ENCODE measurements around the gene POT1. TPM values are rescaled to one million over a fixed set of nuclear protein-coding genes. Genes with fewer than 3 reads are reported as not detected.

POT1 gene
- polyA plus RNA-seq, 3 donors = 47.9 to 59.1 (median 55.8) TPM

DNA sequence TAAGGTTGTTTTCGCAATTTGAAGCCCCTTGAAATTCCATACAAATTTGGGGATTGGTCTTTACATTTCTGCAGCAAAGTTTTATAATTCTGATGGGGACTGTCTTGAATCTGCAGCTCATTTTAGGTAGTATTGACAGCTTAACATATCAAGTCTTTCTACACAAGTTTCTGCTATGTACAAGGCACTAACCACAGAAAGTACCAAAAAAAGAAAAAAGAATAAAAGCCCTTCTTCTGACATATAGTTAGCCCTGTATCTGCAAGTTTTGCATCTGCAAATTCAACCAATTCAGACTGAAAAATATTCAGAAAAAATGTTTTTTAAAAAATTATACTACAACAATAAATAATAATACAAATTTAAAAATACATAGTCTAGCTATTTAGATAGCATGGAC, 15.3 kb downstream of the POT1 start:
- no peak for DNase-seq (ENCODE audit: low read depth in 3 of 3, low spot score in 2 of 3)

DNA sequence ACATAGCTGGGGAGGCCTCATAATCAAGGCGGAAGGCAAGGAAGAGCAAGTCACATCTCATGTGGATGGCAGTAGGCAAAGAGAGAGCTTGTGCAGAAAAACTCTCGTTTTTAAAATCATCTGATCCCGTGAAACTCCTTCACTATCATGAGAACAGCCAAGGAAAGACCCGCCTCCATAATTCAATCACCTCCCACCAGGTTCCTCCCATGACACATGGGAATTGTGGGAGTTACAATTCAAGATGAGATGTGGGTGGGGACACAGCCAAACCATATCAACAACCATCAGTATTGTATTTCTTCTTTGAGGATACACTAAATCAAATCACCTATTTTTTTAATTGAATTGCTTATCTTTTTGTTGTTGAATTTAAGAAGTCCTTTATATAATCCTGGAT, 16.7 kb downstream of the POT1 start:
- no peak for DNase-seq (ENCODE audit: low read depth in 3 of 3, low spot score in 2 of 3)

DNA sequence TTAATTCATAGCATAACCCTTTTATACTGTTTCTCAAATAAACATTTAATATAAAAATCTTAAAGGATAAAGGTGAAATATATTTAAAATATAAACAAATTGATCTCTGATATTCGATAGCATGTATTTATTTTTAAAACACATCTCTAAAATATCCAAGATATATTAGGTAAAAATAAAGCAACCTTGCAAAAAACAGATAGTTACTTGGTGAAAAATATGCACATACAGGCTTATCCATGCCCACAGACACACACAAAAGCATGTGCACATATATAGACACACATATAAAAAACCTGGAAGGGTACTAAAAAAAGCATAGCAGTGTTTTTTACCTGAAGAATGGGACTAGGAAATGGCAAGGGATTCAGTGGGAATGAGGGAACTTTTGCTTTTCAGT, 19.8 kb downstream of the POT1 start:
- no peak for DNase-seq (ENCODE audit: low read depth in 3 of 3, low spot score in 2 of 3)

DNA sequence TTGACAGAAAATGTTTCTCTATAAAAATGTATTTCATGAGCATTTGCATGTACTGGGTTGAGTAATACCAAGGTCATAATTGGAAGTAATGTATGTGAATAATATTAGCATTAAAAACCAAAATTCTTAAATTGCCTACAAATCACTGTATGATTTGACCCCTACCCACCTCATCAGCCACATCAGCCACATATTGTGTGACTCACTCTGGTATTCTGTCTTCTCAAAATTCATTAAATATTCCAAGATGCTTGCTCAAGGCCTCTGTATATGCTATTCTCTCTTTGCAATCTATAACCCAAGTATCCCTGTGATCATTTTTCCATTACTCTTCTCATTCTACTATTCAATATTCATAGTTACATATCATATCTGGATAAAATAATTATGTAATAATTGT, 21.4 kb downstream of the POT1 start:
- no peak for DNase-seq (ENCODE audit: low read depth in 3 of 3, low spot score in 2 of 3)

DNA sequence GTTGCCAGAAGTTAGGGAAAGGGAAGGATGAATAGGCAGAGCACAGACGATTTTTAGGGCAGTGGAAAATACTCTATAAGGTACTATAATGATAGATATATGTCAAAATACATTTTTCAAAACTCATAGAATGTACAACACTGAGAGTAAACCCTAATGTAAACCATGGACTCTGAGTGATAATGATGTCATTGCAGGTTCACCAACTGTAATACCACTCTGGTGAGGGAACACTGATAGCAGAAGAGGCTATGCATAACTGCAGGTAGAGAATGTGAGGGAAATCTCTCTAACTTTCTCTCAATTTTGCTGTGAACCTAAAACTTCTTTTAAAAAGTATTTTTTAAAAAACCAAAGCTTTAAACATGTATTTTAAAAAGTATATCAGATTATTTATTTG, 22.1 kb downstream of the POT1 start:
- no peak for DNase-seq (ENCODE audit: low read depth in 3 of 3, low spot score in 2 of 3)

DNA sequence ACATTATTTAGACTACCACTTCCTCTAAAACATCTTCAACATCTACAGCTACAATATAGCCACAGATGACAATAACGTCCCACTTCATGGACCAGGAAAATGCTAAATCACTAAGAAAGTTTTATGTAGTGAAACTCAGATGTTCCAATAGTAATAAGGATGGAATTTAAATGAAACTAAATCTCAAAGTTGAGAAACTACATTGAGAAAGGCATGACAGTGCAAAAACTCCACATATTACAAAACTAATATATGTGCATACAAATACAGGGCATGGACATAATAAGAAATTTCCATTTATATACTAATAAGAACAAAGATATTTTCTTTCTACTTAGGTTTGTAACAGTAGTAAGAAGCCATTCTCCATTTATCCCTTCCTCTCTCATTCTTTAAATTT, 31.1 kb downstream of the POT1 start:
- no peak for DNase-seq (ENCODE audit: low read depth in 3 of 3, low spot score in 2 of 3)

DNA sequence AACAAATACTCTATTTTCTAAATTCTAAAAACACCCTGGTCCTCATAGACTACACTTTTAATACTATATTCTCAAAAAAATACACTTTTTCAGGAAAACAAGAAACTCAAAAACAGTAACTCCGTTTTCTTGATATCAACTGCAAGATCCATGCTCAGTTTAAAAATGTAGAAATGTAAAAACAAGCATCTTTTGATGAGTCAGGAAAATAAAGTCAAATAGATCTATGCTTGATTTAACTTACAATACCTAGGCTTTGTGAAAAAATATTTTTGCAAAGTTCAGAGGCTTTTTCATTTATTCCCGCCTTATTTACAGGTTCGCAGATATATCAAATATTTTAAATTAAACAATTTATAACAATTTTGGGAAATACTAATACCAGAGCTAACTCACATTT, 33.6 kb downstream of the POT1 start:
- no peak for DNase-seq (ENCODE audit: low read depth in 3 of 3, low spot score in 2 of 3)

DNA sequence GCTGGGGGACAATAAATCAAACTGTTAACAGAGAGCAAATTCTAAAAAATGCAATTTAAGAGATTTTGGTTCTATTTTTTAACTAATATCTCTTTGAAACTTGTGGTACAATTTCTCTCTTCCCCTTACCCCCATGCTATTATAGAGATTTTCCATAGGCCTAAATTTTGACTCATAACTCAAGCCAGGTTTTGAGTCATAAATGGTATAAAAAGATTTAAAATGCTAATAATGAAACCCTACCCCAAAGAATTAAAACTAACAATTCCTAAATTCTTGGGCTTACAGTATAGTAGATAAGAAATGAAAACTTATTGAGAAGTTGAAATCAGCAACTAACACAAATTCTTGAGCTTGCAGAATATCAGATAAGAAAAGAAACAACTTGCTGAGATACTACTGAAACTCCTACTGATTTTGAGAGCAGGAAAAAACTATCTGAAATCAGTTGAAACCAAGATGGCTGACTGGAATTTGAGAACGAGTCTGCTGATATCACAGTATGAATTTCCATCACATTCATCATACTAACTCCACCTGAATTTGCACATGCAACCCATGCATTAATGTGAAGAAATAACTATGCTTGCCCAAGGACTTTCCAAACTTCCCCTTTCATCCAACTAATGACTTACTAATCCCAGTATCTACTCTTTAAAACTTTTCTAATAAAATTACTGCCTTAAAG, 36.3 kb downstream of the POT1 start:
- DNase-seq (ENCODE audit: low read depth in 3 of 3, low spot score in 2 of 3) = no peak

DNA sequence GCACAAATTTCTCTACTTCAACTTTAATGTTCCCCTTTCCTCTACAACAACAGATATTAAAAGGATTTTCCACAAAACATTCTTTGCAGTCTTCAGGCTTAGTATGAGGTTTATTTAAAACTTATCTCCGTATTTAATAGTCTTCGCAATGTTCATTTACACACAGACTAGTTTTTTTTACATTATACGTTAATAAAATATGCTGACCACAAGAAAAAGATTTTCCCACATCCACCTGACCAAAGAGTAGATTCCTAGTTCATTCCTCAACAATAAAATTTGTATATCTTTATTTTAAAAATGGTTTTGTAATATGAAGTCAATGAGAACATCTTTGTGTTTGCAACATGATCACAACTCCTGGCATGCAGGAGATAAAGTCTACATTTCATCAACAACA, 42.4 kb downstream of the POT1 start:
- DNase-seq (ENCODE audit: low read depth in 3 of 3, low spot score in 2 of 3) = no peak

DNA sequence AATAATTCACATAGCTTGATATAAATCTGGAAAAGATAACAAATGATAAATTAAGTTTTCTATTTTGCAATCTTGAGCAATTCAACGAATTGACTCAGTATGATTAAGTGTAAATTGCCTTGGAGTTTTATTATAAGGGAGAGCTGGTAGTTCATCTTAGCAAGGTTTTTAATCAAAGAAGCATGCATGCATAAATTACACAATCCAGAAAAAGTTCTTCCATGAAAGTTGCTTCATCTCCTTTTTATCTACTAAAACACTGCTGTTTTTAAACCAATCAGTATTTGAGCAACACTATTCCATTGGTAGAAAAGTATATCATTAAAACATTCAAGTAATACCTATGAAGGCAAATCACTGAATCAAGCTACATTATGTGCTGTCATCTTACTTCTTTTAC, 47.6 kb downstream of the POT1 start:
- DNase-seq (ENCODE audit: low read depth in 3 of 3, low spot score in 2 of 3) = no peak

DNA sequence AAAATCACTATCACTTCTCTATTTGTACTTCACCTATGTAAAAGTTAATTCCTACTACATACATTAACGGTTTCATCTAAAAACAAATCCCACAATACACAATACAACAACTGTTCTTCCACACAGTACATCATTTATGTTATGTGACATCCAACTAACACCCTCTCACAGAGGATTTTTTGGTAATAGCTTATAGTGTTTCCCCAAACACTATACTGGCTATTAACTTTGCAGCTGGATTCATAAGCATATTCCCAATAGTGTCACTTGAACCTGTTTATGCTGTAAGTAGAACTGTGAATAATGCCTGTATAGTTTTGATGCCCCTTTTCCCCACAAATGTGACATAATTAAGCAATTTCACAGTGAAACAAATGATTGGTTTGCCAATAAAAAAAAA, 49.9 kb downstream of the POT1 start:
- no peak for DNase-seq (ENCODE audit: low read depth in 3 of 3, low spot score in 2 of 3)

DNA sequence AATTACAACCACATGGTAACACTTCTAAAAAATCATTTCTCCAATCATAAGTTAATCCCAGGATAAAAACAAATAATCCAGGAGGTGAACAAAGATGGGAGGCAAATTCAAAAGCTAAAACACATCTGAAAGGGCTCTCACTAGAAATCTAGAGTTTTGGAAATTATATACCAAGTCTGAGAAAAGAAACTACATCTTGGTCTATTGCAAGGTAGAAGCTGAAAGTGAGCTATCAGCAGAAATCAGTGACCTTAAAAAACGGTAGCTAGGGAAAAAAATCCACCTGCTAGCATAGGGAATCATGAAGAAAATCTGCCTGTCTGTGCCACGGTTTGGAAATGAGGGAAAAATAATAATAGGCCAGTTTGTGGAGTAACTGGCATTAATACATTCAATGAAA, 50.5 kb downstream of the POT1 start:
- no peak for DNase-seq (ENCODE audit: low read depth in 3 of 3, low spot score in 2 of 3)

DNA sequence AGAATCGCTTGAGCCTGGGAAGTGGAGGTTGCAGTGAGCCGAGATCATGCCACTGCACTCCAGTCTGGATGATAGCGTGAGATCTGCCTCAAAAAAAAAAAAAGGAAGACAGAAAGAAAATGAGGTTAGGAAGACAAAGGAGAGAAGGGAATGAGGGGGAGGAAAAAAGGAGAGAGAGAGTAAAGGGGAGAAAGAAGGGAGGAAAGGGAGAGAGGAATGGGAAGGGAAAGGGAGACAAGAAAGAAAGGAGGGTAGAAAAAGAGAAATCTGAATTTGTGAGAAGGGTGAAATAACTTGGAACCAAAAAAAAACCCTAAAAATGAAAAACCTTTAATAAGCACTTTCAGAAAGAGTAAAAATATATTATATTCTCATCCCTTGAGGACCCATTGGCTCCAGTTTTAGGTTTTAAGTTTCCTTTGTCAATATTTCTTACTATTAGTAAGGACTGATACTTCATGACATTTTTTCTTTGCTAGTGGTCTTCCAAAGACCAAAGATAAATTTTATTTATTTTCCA, 54.9 kb downstream of the POT1 start:
- no peak for DNase-seq (ENCODE audit: low read depth in 3 of 3, low spot score in 2 of 3)

DNA sequence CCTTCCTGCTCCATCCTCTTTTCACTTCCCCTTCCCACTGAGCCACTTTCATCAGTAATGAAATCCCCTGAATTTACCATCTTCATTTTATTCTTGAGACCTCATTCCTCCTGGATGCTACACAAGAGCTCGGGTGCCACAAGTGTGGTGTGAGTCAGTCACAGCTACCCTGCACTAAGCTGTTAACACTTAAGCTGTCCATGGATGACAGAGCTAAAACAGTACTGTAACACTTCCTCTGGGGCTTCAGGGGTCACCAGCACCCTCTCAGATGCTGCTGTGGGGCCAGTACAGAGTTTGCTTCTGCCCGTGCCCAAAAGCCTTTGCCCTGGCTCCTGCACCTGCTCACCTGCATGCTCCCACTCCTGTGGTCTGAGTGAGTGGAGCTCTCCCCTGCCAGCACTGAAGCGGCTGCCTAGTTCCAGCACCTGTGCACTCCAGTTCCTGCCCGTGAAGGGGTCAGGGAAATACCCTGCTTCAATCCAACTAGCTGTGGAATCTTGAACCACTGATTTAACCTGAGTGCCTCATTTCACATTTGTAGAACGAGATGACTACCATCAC, 71.9 kb downstream of the POT1 start:
- DNase-seq (ENCODE audit: low read depth in 3 of 3, low spot score in 2 of 3) = no peak

DNA sequence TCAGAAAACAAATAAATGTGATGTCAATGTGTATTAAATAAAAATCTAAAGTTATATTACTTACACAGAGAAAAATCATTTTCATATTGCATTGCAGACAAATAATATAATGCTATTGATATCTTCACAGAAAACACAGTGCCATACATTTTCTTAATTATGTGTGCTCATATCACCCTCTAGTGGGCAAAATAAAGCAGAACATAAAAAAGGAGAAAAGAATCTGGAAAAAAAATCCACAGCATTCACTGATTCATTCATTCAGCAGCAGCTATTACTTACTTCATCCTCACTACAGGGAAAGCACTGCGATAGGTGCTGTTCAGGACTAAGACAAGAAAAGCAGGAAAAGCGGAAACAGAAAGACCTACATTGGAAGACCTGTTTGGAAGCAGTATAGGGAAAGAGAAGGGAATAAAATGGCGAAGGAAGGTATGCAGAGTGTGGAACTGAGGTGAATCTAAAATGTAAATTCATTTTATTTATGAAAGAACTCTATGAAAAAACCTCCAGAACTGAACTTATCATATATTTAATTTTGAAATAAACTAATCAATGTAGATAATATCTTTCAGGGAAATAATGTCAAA, 73.2 kb downstream of the POT1 start:
- no peak for DNase-seq (ENCODE audit: low read depth in 3 of 3, low spot score in 2 of 3)

DNA sequence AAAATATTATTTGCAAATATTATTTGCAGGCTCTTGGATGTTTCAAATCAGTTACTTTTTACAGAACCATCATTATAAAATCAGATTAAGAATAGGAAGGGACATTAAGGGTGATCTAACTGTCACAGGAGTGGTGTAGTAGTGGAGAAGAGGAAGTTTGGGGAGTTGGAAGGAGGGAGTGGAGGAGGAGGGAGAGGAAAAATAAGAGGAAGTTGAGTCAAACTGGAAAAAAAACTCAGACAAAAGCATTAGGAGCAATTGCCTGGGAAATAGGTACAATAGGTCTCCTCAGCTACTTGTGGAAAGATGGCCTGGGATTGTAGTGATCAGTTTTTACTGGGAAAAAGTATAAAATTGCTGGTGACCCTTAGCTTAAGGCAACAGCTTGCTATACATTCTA, 86.3 kb downstream of the POT1 start:
- no peak for DNase-seq (ENCODE audit: low read depth in 3 of 3, low spot score in 2 of 3)

DNA sequence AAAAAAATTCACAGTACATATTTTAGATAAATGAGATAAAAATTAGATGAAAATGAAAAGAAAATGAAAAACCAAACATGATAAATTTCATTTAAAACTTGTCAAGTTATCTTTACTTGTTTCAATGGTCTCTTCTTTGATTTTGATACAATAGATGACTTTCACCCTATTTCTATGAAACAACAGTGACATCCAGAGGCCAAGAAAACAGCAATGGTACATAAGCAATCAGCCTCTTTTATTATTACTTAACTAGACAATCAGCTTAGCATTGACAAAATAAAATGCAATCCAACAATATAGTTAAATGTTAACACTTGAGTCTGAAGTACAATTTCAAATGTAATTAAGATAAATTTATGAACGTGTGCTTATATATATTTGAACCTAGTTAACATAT, 89.2 kb downstream of the POT1 start:
- DNase-seq (ENCODE audit: low read depth in 3 of 3, low spot score in 2 of 3) = no peak

DNA sequence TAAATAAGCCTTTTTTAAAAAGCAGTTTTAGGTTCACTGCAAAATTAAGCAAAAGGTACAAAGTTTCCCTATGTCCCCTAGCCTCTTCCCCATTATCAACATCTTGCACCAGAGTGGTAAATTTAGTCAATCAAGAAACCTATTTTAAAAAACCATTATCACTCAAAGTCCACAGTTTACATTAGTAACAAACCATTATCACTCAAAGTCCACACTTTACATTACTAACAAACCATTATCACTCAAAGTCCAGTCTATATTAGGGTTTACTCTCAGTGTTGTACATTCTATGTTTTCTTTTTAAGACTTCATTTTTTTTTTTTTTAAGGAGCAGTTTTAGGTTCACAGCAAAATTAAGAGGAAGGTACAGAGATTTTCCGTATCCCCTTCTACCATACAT, 89.9 kb downstream of the POT1 start:
- no peak for DNase-seq (ENCODE audit: low read depth in 3 of 3, low spot score in 2 of 3)

DNA sequence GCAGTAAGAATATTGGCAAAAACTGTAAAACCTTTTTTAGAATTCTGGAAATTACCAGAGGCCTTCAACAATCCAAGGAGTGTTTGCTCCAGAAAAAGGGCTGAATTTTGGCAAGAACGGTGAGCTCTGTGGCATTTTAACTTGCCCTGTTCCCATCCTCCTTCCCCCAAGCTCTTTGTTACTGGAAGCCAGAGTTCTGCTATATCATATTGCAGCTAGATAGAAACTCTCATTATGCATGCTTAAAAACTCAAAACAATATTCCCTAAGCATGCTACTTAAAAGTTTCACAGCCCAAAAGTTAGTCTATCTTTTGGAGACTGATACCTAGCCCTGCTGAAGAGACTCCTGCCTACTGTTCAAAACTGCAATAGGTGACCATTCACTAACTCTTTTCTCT, 93.5 kb downstream of the POT1 start:
- DNase-seq (ENCODE audit: low read depth in 3 of 3, low spot score in 2 of 3) = no peak

DNA sequence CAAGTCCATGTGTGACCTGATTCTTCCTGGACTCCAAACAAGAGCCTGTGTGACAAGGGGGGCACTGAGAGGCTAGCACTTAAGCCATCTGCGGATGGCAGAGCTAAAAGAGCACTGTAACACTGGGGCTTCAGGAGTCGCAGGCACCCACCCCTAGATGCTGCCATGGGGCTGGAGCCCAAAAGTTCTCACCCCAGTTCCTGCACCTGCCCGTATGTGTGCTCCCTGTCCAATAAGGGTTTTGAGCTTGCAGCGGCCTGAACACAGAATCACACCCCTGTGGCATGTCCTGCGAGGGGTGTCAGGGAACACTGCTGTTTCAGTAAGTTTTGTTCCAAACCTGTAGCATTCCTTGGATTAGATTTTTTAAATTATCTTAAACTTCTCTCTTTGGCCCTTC, 110.8 kb downstream of the POT1 start:
- no peak for DNase-seq (ENCODE audit: low read depth in 3 of 3, low spot score in 2 of 3)

DNA sequence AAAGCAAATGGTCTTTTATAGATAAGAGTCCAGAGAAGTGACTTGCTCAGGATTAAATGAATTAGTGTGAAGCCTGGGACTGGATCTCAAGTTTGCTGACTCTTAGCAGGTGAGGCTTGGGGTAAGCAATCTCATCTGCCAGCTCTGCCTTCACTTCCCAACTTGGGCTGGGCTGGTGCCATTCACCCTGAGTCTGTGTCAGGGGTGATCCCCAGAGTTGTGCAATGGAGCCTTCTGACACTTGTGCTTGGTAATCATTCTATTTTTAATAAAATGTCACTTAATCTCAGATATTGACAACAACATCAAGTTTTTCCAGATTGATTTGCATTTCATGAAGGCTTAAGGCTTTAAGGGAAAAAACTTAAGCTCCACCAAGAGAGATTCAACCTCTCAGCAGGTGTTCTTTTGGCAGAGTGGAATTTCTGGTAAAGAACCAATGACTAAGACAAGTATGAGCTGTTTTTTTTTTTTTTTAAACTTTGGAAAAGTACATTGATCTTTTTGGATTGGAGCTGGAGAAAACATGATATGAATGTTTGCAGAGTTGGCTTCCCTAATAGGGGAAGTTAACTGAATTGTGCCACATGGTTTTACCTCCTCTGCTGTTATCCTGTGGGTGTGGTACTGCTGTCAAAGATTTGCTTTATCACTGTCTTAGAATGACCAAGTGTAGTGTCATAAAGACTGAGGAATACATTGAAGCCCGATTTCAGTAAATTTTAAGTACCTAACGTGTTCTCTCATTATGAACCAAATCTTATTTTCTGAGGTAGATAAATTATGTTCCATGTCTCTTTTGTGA, 115.4 kb downstream of the POT1 start:
- DNase-seq (ENCODE audit: low read depth in 3 of 3, low spot score in 2 of 3) = no peak

DNA sequence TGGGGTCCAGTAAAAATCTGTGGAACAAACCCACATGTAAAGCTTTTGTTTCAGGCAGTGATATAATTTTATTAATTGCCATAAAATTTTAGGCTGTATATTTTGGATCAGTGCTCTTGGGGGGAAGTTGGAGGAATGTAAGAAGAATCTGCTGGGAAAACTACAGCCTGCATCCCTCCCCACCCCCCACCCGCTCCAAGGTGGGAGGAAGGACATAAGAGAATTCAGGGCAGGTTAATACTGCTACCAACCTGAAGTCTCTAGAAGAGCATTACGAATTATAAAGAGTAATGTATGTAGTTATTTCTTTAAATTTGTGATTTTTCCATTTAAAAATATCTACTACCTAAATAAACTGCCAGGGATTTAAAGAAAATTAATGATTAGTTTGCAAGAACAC, 116.9 kb downstream of the POT1 start:
- DNase-seq (ENCODE audit: low read depth in 3 of 3, low spot score in 2 of 3) = no peak

All from right renal cortex interstitium (tissue), 3 donors.